ENCODE data around the gene AXIN2.

GRCh38 chr17:65558311-65558682 lies 3.2 kb downstream of the AXIN2 start:
- no peak for TF ChIP-seq CTCF (IDR thresholded peaks at IDR 0.05)
- no peak for TF ChIP-seq POLR2A (IDR thresholded peaks at IDR 0.05)
- no peak for TF ChIP-seq EP300 (IDR thresholded peaks at IDR 0.05)

All from ovary (tissue), 3 donors.